Ovary (tissue), 3 donors: ENCODE measurements around the gene UGT1A7.

ENCODE experiments used
- EP300 ChIP-seq: sonication (generic); formaldehyde crosslinking; IDR thresholded peaks from one replicate; pipeline ENCODE4 v1.6.1; 2017; ENCODE audit warnings: antibody characterized with exemption
- POLR2A ChIP-seq: fragments of 450-650 bp; IDR thresholded peaks from one replicate; pipeline ENCODE4 v1.6.1; 2017; ENCODE audit warnings: antibody characterized with exemption, mild to moderate bottlenecking, moderate library complexity
- TF ChIP-seq, protein P1 (sequence below), 3 donors: fragments of 450-650 bp in 2 of 3; fragments of 200-600 bp in 1 of 3; IDR thresholded peaks; one replicate each; pipeline versions ENCODE4 v1.5.1 to v1.8.0; 2016 to 2022; ENCODE audit warnings: antibody characterized with exemption in 3 of 3, mild to moderate bottlenecking in 1 of 3
- donor health status: DM: no; HTN: no; CAD: no.

DNA sequence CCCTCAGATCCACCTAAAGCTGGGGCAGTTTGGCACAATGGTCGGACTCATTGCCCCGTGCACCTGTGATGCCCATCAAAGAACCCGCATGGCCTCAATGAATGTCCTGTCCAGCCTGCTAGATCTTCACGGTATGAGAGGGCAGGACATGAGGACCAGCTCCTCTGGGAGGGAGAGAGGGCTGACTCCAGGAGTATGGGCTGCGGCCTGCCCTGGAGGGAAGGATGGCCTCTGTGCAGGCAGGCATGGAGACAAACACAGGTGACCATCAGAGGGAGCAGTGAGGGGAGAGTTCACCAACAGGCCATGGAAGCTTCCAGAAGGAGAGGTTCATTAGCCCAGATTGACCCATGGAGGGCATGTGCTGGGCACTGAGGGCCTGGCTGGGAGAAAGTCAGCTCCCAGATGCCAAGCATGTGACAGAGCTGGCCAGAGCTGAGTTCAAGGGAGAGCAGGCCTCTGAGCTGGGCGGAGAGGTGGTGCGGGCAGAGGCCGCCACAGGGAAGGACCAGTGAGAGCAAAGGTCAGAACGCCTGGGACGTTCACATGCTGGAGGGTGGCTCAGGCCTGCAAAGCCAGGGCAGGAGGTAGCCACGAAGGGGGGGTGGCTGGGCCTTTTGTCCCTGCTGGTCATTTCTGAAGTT lies 136.4 kb downstream of the UGT1A7 start:
- TF ChIP-seq, protein P1, sequence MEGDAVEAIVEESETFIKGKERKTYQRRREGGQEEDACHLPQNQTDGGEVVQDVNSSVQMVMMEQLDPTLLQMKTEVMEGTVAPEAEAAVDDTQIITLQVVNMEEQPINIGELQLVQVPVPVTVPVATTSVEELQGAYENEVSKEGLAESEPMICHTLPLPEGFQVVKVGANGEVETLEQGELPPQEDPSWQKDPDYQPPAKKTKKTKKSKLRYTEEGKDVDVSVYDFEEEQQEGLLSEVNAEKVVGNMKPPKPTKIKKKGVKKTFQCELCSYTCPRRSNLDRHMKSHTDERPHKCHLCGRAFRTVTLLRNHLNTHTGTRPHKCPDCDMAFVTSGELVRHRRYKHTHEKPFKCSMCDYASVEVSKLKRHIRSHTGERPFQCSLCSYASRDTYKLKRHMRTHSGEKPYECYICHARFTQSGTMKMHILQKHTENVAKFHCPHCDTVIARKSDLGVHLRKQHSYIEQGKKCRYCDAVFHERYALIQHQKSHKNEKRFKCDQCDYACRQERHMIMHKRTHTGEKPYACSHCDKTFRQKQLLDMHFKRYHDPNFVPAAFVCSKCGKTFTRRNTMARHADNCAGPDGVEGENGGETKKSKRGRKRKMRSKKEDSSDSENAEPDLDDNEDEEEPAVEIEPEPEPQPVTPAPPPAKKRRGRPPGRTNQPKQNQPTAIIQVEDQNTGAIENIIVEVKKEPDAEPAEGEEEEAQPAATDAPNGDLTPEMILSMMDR (IDR thresholded peaks at IDR 0.05): no peak
- TF ChIP-seq POLR2A (no peak), EP300 (no peak)
